ENCODE data around the gene ABHD2.
"Not testable (repeated sequence)": the region's sequence is repeated elsewhere in the genome, so short reads cannot be mapped to it uniquely, and the experiment has no call there.

The ABHD2 gene

DNA sequence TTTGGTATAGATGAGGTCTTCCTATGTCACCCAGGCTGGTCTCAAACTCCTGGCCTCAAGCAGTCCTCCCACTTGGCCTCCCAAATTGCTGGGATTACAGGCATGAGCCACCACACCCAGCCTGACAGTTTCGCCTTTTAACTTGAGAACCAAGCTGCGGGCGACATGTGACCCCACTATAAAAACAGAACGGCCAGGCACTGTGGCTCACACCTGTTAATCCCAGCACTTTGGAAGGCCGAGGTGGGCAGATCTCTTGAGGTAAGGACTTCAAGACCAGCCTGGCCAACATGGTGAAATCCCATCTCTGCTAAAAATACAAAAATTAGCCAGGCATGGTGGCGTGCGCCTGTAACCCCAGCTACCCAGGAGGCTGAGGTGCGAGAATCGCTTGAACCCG, 52.9 kb downstream of the ABHD2 start:
- not testable (repeated sequence) for DNase-seq

DNA sequence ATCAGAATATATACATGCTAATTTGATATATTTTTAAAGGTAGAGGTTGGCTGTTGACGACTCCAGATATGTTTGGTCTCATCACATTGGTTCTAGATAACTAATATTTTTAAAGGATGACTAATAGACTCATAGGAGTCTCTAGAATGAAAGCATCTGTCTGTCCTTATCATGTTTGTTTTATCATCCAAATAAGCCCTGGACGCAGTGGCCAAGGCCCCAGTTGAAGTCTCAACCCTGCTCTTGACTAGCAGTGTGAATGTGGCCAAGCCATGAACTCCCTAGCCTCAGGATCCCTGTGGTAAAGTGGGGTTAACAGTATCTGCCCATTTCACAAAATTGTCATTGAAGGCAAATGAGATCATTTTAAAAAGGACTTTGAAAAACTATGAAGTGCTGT, 53.6 kb downstream of the ABHD2 start:
- DNase-seq = no peak

GRCh38 chr15:89142423-89142822, 54.2 kb downstream of the ABHD2 start:
- no peak for DNase-seq

- DNase-seq = no peak
Measured at GRCh38 chr15:89143503-89144162, 55.4 kb downstream of the ABHD2 start.

GRCh38 chr15:89144491-89144890, 56.2 kb downstream of the ABHD2 start:
- no peak for DNase-seq

- no peak for DNase-seq
Measured at GRCh38 chr15:89146366-89146765, 58.1 kb downstream of the ABHD2 start.

DNA sequence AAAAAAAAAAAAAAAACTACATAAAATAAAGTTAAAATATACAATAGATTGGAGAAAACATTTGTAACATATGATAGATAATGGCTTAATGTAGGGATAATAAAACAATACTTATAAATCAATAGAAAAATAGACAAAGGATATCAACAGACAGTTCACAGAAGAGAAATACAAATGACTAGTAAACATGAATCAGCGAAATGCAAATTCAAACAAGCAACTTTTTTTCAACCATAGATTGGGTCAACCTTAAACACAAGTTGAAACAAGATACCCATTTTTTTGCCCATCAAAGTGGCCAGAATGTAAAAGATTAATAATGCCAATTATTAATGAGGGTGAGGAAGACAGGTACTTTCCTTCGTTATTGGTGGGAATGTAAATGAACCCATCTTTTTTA, 59.9 kb downstream of the ABHD2 start:
- DNase-seq = no peak

DNA sequence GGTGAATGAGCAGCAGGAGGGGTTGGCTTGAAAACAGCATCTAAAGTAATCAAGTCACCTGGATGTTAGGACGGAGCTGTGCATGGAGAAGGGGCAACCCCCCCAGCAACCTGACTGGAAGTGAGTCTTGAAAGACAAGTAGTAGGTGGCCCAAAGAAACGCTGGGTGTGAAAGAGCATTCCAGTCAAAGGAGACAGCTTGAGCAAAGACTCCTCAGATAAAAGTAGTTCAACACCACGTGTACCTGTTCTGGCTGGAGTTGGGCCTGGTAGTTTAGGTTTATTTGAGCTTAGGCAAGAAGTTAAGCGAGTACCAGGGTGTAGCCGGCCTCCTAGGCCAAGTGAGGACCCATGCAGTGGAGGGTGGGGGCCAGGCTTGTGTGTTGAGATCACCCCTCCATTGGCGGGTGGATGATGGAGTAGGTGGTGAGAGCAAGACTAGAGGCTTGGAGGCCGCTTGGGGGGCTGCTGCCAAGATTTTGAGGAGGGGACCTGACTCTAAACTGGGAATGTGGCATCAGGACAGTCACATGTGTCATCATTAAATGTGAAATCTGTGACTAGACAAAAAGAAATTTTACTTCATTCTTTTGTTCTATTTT, 61.3 kb downstream of the ABHD2 start:
- DNase-seq = no peak

- no peak for DNase-seq
Measured at GRCh38 chr15:89150287-89150686, 62.0 kb downstream of the ABHD2 start.

GRCh38 chr15:89150762-89151664, 62.8 kb downstream of the ABHD2 start:
- no peak for DNase-seq

- DNase-seq = no peak
Measured at GRCh38 chr15:89155122-89155521, 66.9 kb downstream of the ABHD2 start.

- no peak for DNase-seq
Measured at GRCh38 chr15:89155656-89156055, 67.4 kb downstream of the ABHD2 start.

GRCh38 chr15:89157061-89157460, 68.8 kb downstream of the ABHD2 start:
- no peak for DNase-seq

GRCh38 chr15:89157918-89158564, 69.8 kb downstream of the ABHD2 start:
- no peak for DNase-seq

DNA sequence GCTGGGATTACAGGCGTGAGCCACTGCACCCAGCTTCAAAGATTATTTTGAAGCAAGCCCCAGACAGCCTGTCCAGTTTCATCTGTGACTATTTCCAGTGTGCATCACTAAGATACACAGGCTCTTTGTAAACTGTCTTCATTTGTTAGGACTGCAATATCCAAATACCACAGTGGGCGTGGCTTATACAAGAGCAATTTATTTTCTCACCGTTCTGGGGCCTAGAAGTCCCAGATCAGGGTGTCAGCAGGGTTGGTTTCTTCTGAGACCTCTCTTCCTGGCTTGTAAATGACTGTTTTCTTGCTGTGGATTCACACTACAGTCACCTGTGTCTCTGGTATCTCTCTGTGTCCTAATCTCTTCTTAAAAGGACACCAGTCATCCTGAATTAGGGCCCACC, 73.4 kb downstream of the ABHD2 start:
- DNase-seq = no peak

GRCh38 chr15:89163271-89164055, 75.2 kb downstream of the ABHD2 start:
- DNase-seq = no peak

DNA sequence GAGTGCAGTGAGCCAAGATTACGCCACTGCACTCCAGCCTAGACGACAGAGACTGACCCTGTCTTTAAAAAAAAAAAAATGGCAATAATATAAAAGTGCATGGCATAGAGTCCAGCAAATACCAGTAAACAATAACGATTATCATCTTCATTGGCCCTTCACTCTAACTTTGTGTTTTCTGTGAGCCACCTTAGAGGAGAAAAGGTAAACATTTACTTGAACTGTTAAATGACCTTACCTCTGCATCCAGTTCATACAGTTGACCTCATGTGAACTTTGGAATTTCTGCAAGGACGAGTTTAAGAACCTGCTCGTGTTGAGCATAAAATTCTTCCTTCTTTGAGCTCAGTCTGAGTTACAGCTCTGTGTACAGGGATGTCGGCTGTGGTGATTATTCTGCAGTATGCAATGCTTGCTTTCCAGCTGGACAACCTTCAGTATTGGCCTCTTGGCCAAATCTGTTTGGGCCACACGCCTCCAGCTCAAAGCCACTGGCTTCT, 76.5 kb downstream of the ABHD2 start:
- no peak for DNase-seq

DNA sequence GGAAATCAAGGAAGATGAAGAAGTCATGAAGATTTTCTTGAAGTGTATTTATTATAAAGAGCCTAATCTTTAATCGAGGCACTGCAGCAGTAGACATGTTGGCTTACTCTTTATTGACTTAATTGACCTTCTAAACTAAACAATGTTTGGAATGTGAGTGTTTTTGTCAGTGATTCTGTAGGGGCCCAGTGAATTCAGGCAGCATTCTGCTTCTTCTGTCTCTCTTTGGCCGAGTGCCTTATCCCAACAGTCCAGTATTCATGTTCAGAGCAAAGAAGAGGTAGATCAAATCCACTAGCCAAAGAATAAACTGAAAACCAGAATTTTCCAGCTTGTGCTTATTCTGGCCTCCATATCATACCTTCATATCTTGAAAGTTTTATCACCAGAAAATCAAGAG, 77.4 kb downstream of the ABHD2 start:
- DNase-seq = no peak

DNA sequence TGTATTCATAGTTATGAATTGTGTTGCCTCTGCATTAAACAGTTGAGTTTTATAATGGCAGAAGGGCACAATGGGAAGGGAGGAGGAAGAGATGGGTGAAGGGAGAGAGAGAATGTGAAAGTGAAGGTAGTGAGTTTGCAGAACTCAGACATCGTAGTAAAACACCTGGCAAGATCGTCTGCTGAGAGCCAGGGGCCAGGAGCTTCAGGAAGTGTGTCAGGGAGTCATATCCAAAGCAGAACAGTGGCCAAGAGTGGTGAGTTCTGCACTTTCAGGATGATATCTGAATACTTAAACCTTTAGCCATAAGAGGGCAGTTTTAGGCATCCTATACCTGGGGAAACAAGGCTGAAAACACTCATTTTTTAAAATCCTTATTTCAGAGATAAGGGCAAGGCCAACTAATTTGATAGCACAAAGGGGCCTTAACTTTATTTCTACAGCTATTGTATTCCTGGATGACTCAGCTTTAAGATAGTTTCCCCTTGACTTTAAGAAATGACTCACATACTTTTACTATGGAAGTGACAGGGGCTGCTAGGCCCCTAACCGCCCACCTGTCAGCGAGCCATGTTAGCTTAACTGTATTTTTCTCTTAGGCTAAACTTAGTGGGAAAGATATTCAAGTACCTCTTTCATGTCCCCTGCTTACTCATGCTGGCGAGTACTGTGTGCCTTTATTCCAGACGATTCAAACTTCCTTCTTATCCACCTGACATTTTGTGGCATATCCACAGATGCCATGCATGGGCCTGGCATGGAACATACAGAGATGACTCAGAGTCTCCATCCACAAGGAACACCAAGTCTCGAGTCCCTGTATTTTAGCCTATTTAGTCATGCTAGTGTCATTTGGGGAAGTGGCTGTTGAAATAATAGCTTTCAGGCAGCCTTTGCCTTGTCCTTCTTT, 79.3 kb downstream of the ABHD2 start:
- DNase-seq = peak; percentile 40

DNA sequence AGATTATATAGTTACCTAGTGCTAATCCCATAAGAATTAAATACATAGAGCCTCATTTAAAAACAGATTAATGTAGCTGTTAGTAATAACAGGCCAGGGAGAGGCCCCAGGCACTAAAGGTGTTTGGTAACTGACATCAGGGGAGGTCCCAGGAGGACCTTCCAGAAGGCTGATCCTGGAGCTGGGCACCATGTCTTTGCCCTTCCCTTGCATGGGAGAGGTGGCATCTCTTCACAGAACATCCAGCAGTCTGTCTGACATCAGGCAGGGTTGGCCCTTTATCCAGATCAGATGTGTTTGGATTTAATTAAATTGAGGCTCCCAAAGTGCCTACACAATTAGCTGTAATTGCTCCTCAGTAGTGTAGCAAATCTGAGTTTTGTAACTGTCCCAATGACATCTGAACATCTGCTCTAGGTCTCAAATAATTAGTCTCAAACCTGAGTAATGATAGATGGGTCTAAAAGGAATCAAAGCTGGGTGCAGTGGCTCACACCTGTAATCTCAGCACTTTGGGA, 80.1 kb downstream of the ABHD2 start:
- no peak for DNase-seq

- DNase-seq = no peak
Measured at GRCh38 chr15:89170364-89170763, 82.1 kb downstream of the ABHD2 start.

Measured in activated CD8-positive, alpha-beta memory T cell treated with anti-CD3 and anti-CD28 coated beads, Interleukin-2, amount 50 U/mL, for 4 hours (primary cell).